Upper lobe of left lung (tissue), 6 donors: ENCODE results near the gene AGMO. TPM values are rescaled to one million over a fixed set of nuclear protein-coding genes. Genes with fewer than 3 reads are reported as not detected.
A peak's percentile ranks its signal among the peaks of the same experiment; 100 is the strongest.

Experiments used
- ATAC-seq, 2 donors: fragments of 200-7000 bp; cut with Tn5 transposase; one replicate each; pipeline ENCODE4 v1.9.1; 2022; ENCODE audit warnings: mild to moderate bottlenecking in 2 of 2, moderate library complexity in 2 of 2; ENCODE audit not compliant: low FRiP score in 2 of 2
- DNase-seq, 2 donors: peaks; one replicate each; pipeline ENCODE4 v3.0.0-alpha.2; 2019 to 2020
- H3K27ac ChIP-seq, 4 donors: fragments of 200-600 bp; sonication (generic); one replicate each; pipeline ENCODE4 v1.5.1; 2016 to 2019
- H3K27me3 ChIP-seq, 4 donors: fragments of 200-600 bp; sonication (generic); one replicate each; pipeline ENCODE4 v1.5.1; 2017 to 2019
- H3K36me3 ChIP-seq, 4 donors: fragments of 200-600 bp; sonication (generic); one replicate each; pipeline ENCODE4 v1.5.1; 2016 to 2019
- H3K4me1 ChIP-seq, 4 donors: fragments of 200-600 bp; sonication (generic); one replicate each; pipeline ENCODE4 v1.5.1; 2018 to 2019
- H3K4me3 ChIP-seq, 4 donors: fragments of 200-600 bp; sonication (generic); one replicate each; pipeline ENCODE4 v1.5.1; 2017 to 2019; ENCODE audit warnings: mild to moderate bottlenecking in 2 of 4, moderate library complexity in 1 of 4
- H3K9me3 ChIP-seq, 4 donors: fragments of 200-600 bp; sonication (generic); one replicate each; pipeline ENCODE4 v1.5.1; 2018 to 2019
- CTCF ChIP-seq, 6 experiments: fragments of 450-650 bp in 4 of 6; fragments of 200-600 bp in 2 of 6; sonication (generic) in 2 of 6; IDR thresholded peaks; one replicate each; pipeline ENCODE4 v1.5.1; 2016 to 2019; ENCODE audit warnings: antibody characterized with exemption in 6 of 6
- EP300 ChIP-seq, 4 donors: sonication (generic); formaldehyde crosslinking; IDR thresholded peaks; one replicate each; pipeline ENCODE4 v1.5.1; 2017; ENCODE audit warnings: antibody characterized with exemption in 4 of 4, control low read depth in 2 of 4
- POLR2A ChIP-seq, 4 donors: fragments of 450-650 bp; IDR thresholded peaks; one replicate each; pipeline ENCODE4 v1.5.1; 2016 to 2017; ENCODE audit warnings: antibody characterized with exemption in 4 of 4, mild to moderate bottlenecking in 2 of 4
- POLR2AphosphoS5 ChIP-seq, 2 donors: sonication (generic); formaldehyde crosslinking; IDR thresholded peaks; one replicate each; pipeline ENCODE4 v1.5.1; 2017; ENCODE audit warnings: antibody characterized with exemption in 2 of 2
- WGBS, 2 donors: methylation state at CpG; one replicate each; pipeline ENCODE4 v1.1.5; 2017 to 2018; 5-methylcytosine and 5-hydroxymethylcytosine counted together
- total RNA-seq, 6 donors: library from RNA; depleted of rRNA in 4 of 6; stranded (reverse); fragments of >200 nt in 4 of 6; gene quantifications; one replicate each; pipeline versions ENCODE4 v1.1.0 to v1.2.1, GENCODE V29; 2016 to 2021
- donor health status: DM: no; HTN: no; CAD: no; lungs with moderate emphysema.
- donor health status: DM: no; HTN: yes; CAD: no; lungs with severe emphysema.

The AGMO gene
- total RNA-seq, 6 donors from 2014 or later, result 0.17 to 3.0 (median 0.20) TPM; not detected in 3

DNA sequence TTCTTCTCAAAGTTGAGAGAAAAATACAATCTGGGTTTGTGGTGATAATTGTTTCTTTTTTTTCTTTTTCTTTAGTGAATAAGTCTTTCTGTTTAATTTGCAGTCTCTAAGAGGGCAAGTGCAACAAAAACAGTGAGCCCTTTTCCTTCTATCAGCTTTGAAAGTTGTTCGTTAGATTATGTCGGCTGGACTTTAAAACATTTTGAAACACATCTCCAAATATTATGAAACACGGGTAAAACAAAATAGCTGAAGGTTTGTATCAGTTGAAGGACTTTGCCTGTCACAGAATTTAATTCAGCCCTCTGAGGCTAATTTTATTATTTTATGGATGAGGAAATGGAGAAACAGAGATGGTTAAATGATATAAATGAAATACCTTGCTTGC lies 85.3 kb downstream of the AGMO start:
- no peak for DNase-seq
- WGBS, 2 donors, result 78 to 82% methylated on average over 3 of the region's 3 CpGs
- no peak overlapping the region for H3K4me3 ChIP-seq
- no peaks in the 10 kb centered on the region for H3K36me3 ChIP-seq
- no peaks in the 10 kb centered on the region for H3K4me1 ChIP-seq
- no peaks in the 10 kb centered on the region for H3K27me3 ChIP-seq
- no peak overlapping the region for H3K27ac ChIP-seq
- TF ChIP-seq POLR2AphosphoS5 (IDR thresholded peaks at IDR 0.05) (no peak), CTCF (IDR thresholded peaks at IDR 0.05) (no peak)
- no peaks in the 10 kb centered on the region for H3K9me3 ChIP-seq
- no peak for ATAC-seq

DNA sequence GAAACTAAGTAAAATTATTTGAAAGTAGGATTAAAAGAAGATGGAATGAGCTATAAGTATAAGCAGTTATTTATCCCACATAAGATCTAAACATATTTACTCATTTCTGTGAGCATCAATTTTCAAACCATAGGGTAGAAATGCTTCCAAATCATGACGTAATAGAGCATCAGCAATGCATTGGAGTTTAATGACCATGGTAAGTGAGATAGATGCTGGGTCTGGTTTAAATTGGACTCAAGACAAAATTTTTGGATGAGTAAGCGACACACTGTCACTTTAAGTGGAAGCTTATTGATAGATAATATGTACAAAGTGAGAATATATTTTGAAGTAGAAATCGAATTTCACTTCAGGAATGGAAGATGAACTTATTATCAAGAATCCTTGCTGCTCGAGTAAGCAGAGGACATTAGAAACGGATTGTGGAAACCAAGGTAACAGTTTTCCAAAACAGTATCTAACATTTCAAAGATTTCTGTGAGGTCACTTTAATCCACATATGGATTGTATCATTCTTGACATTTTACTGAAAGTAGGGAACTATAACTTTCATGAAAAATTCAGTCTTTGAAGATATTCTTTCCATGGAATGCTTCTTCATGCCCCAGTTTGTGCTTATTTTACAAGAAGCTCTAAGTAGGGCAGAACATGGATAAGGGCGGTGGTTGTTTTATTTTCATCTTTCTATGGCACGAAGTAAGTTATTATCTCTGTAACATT lies 85.8 kb downstream of the AGMO start:
- Histone ChIP-seq H3K27ac (no peak overlapping the region), H3K4me3 (no peak overlapping the region), H3K36me3 (no peaks in the 10 kb centered on the region), H3K9me3 (no peaks in the 10 kb centered on the region), H3K27me3 (no peaks in the 10 kb centered on the region), H3K4me1 (no peaks in the 10 kb centered on the region)
- 78 to 80% methylated on average over 7 of the region's 7 CpGs for WGBS, 2 donors
- ATAC-seq, result peak in 1 of 2 donors; percentile 31
- no peak for TF ChIP-seq POLR2A (IDR thresholded peaks at IDR 0.05)
- no peak for TF ChIP-seq EP300 (IDR thresholded peaks at IDR 0.05)
- no peak for TF ChIP-seq CTCF (IDR thresholded peaks at IDR 0.05)
- TF ChIP-seq POLR2AphosphoS5 (IDR thresholded peaks at IDR 0.05), result no peak
- no peak for DNase-seq

GRCh38 chr7:15471669-15471950 lies 90.2 kb downstream of the AGMO start:
- no peak for DNase-seq
- no peaks in the 10 kb centered on the region for H3K36me3 ChIP-seq
- no peak overlapping the region for H3K4me3 ChIP-seq
- no peaks in the 10 kb centered on the region for H3K4me1 ChIP-seq
- no peak overlapping the region for H3K27ac ChIP-seq
- H3K27me3 ChIP-seq, result no peaks in the 10 kb centered on the region
- TF ChIP-seq POLR2A (IDR thresholded peaks at IDR 0.05), result no peak
- no peak for TF ChIP-seq CTCF (IDR thresholded peaks at IDR 0.05)
- TF ChIP-seq POLR2AphosphoS5 (IDR thresholded peaks at IDR 0.05), result no peak
- no peak for TF ChIP-seq EP300 (IDR thresholded peaks at IDR 0.05)
- H3K9me3 ChIP-seq, result no peaks in the 10 kb centered on the region
- no peak for ATAC-seq

- no peaks in the 10 kb centered on the region for H3K27me3 ChIP-seq
- TF ChIP-seq EP300 (IDR thresholded peaks at IDR 0.05) (no peak), POLR2A (IDR thresholded peaks at IDR 0.05) (no peak), CTCF (IDR thresholded peaks at IDR 0.05) (no peak), POLR2AphosphoS5 (IDR thresholded peaks at IDR 0.05) (no peak)
- 87 to 97% methylated on average over 1 of the region's 1 CpG for WGBS, 2 donors
- DNase-seq (no peak), ATAC-seq (no peak)
- no peaks in the 10 kb centered on the region for H3K4me1 ChIP-seq
- no peaks in the 10 kb centered on the region for H3K36me3 ChIP-seq
- no peak overlapping the region for H3K27ac ChIP-seq
- no peak overlapping the region for H3K4me3 ChIP-seq
- H3K9me3 ChIP-seq, result no peaks in the 10 kb centered on the region
Observed at GRCh38 chr7:15470825-15471668, 90.8 kb downstream of the AGMO start.
